ENCODE measurements around the gene NLK.

Gene NLK

DNA sequence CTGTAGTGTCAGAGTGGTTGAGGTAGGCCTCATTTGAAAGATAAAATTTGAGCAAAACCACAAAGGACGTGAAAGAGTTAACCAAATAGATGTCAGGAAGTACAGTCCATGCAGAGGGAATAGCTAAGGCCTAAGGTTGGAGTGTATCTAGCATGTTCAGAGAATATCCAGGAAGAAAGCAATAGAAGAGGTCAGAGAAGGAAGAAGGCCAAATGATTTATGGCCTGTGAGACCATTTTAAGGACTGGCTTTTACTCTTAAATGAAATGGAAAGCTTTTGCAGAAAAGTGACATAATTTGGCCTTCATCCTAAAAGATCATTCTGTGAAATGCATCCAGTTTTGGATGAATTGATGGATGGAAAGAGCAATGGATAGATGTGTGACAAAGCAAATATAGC, 116.5 kb downstream of the NLK start:
- Histone ChIP-seq H3K27me3 (ENCODE audit: insufficient read depth, low read length, poor library complexity) (no peaks in the 10 kb centered on the region), H3K27ac (ENCODE audit: low read length) (no peak overlapping the region), H3K36me3 (ENCODE audit: insufficient read depth, low read length) (no peaks in the 10 kb centered on the region), H3K9me3 (ENCODE audit: insufficient read depth, low read length, severe bottlenecking) (no peaks in the 10 kb centered on the region), H2AFZ (ENCODE audit: low read depth, low read length) (no peak overlapping the region), H3K4me2 (ENCODE audit: insufficient read depth, low read length) (no peak overlapping the region), H3K4me1 (ENCODE audit: insufficient read depth, low read length) (no peaks in the 10 kb centered on the region), H3K79me2 (ENCODE audit: insufficient read depth, low read length) (no peaks in the 10 kb centered on the region), H3K4me3 (ENCODE audit: low read depth in 1 of 2, low read length in 2 of 2) (no peak overlapping the region), H4K20me1 (ENCODE audit: insufficient read depth, low read length) (no peaks in the 10 kb centered on the region), H3K9ac (ENCODE audit: low read depth, low read length) (no peak overlapping the region)
- ATAC-seq (ENCODE audit: insufficient read depth, low read depth) = no peak
- TF ChIP-seq, protein P1, sequence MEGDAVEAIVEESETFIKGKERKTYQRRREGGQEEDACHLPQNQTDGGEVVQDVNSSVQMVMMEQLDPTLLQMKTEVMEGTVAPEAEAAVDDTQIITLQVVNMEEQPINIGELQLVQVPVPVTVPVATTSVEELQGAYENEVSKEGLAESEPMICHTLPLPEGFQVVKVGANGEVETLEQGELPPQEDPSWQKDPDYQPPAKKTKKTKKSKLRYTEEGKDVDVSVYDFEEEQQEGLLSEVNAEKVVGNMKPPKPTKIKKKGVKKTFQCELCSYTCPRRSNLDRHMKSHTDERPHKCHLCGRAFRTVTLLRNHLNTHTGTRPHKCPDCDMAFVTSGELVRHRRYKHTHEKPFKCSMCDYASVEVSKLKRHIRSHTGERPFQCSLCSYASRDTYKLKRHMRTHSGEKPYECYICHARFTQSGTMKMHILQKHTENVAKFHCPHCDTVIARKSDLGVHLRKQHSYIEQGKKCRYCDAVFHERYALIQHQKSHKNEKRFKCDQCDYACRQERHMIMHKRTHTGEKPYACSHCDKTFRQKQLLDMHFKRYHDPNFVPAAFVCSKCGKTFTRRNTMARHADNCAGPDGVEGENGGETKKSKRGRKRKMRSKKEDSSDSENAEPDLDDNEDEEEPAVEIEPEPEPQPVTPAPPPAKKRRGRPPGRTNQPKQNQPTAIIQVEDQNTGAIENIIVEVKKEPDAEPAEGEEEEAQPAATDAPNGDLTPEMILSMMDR (IDR thresholded peaks at IDR 0.05; ENCODE audit: borderline replicate concordance, extremely low read depth, low read length, poor library complexity, severe bottlenecking) = no peak
- TF ChIP-seq EZH2 (IDR thresholded peaks at IDR 0.05; ENCODE audit: borderline replicate concordance, low read depth, low read length, severe bottlenecking) = no peak
- no peak for DNase-seq

DNA sequence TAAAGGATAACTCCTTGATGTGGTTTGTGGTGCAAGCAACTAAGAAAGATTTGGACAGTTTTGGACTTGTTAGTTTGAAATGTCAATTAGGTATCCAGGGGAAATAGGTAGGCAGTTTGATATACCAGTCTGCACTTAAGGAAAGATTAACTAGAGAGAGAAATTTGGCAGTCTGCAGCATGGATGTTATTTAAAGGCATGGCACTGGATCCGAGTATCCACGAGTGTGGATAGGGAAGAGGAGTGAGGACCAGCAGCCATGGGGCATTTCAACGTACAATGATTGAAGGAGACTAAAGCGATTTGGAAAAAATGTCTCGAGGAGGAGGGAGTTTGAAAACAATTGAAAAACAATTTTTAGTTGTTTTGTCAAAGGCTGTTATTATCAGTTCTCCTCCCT, 117.4 kb downstream of the NLK start:
- TF ChIP-seq EZH2 (IDR thresholded peaks at IDR 0.05; ENCODE audit: borderline replicate concordance, low read depth, low read length, severe bottlenecking) = no peak
- TF ChIP-seq, protein P1 (IDR thresholded peaks at IDR 0.05; ENCODE audit: borderline replicate concordance, extremely low read depth, low read length, poor library complexity, severe bottlenecking) = no peak
- Histone ChIP-seq H2AFZ (ENCODE audit: low read depth, low read length) (no peak overlapping the region), H3K79me2 (ENCODE audit: insufficient read depth, low read length) (no peaks in the 10 kb centered on the region), H3K9me3 (ENCODE audit: insufficient read depth, low read length, severe bottlenecking) (no peaks in the 10 kb centered on the region), H3K9ac (ENCODE audit: low read depth, low read length) (no peak overlapping the region), H3K4me1 (ENCODE audit: insufficient read depth, low read length) (no peaks in the 10 kb centered on the region), H3K4me3 (ENCODE audit: low read depth in 1 of 2, low read length in 2 of 2) (no peak overlapping the region), H3K4me2 (ENCODE audit: insufficient read depth, low read length) (no peak overlapping the region), H4K20me1 (ENCODE audit: insufficient read depth, low read length) (no peaks in the 10 kb centered on the region), H3K27me3 (ENCODE audit: insufficient read depth, low read length, poor library complexity) (no peaks in the 10 kb centered on the region), H3K27ac (ENCODE audit: low read length) (no peak overlapping the region), H3K36me3 (ENCODE audit: insufficient read depth, low read length) (no peaks in the 10 kb centered on the region)
- ATAC-seq (ENCODE audit: insufficient read depth, low read depth) = no peak
- DNase-seq = no peak

DNA sequence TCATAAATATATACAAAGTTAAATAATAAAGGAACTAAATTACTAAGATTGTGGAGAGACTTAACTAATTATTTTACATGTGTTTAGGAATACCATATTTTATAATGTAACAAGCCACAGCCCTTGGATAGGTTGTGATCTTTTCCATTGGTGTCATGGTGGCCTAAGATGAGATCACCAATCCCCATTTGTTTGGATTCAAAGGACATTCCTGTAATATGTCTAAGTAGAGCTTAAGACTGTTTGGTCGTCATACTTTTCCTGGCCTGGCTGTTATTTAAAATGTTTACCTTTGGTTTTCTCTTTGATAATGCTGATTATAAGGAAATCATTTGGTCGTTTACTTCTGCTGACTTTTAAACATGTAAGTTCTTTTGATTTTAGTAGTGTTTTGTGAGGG, 118.1 kb downstream of the NLK start:
- DNase-seq (no peak), ATAC-seq (ENCODE audit: insufficient read depth, low read depth) (no peak)
- H3K79me2 ChIP-seq (ENCODE audit: insufficient read depth, low read length) = no peaks in the 10 kb centered on the region
- no peaks in the 10 kb centered on the region for H3K4me1 ChIP-seq (ENCODE audit: insufficient read depth, low read length)
- no peak overlapping the region for H3K4me3 ChIP-seq (ENCODE audit: low read depth in 1 of 2, low read length in 2 of 2)
- H3K4me2 ChIP-seq (ENCODE audit: insufficient read depth, low read length) = no peak overlapping the region
- H3K36me3 ChIP-seq (ENCODE audit: insufficient read depth, low read length) = no peaks in the 10 kb centered on the region
- H3K9ac ChIP-seq (ENCODE audit: low read depth, low read length) = no peak overlapping the region
- H3K9me3 ChIP-seq (ENCODE audit: insufficient read depth, low read length, severe bottlenecking) = no peaks in the 10 kb centered on the region
- no peak overlapping the region for H2AFZ ChIP-seq (ENCODE audit: low read depth, low read length)
- H3K27ac ChIP-seq (ENCODE audit: low read length) = no peak overlapping the region
- no peaks in the 10 kb centered on the region for H4K20me1 ChIP-seq (ENCODE audit: insufficient read depth, low read length)
- TF ChIP-seq, protein P1 (IDR thresholded peaks at IDR 0.05; ENCODE audit: borderline replicate concordance, extremely low read depth, low read length, poor library complexity, severe bottlenecking) = no peak
- no peak for TF ChIP-seq EZH2 (IDR thresholded peaks at IDR 0.05; ENCODE audit: borderline replicate concordance, low read depth, low read length, severe bottlenecking)
- H3K27me3 ChIP-seq (ENCODE audit: insufficient read depth, low read length, poor library complexity) = no peaks in the 10 kb centered on the region

DNA sequence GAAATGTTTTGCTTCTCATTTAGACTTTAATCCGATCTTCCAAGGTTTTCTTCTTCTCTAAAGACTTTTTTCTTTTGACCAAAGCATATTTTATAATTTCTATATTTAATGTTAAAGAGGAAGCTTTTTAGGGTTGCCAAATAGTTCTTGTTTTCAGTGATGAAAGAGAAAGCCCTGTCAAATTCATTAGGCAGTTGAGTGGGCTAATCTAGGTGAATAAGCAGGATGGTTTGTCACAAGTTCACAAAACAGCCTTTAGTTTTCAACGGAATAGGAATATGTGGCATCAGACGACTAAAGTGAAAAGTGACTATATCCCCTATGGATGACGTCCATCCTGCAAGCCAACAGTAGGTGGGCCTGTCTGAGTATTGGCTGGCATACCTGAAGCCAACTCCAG, 118.8 kb downstream of the NLK start:
- H3K4me3 ChIP-seq (ENCODE audit: low read depth in 1 of 2, low read length in 2 of 2) = no peak overlapping the region
- ATAC-seq (ENCODE audit: insufficient read depth, low read depth) (no peak), DNase-seq (no peak)
- no peak overlapping the region for H3K4me2 ChIP-seq (ENCODE audit: insufficient read depth, low read length)
- H3K79me2 ChIP-seq (ENCODE audit: insufficient read depth, low read length) = no peaks in the 10 kb centered on the region
- H4K20me1 ChIP-seq (ENCODE audit: insufficient read depth, low read length) = no peaks in the 10 kb centered on the region
- H2AFZ ChIP-seq (ENCODE audit: low read depth, low read length) = no peak overlapping the region
- TF ChIP-seq, protein P1 (IDR thresholded peaks at IDR 0.05; ENCODE audit: borderline replicate concordance, extremely low read depth, low read length, poor library complexity, severe bottlenecking) = no peak
- no peak for TF ChIP-seq EZH2 (IDR thresholded peaks at IDR 0.05; ENCODE audit: borderline replicate concordance, low read depth, low read length, severe bottlenecking)
- no peak overlapping the region for H3K27ac ChIP-seq (ENCODE audit: low read length)
- no peaks in the 10 kb centered on the region for H3K27me3 ChIP-seq (ENCODE audit: insufficient read depth, low read length, poor library complexity)
- H3K4me1 ChIP-seq (ENCODE audit: insufficient read depth, low read length) = no peaks in the 10 kb centered on the region
- H3K36me3 ChIP-seq (ENCODE audit: insufficient read depth, low read length) = no peaks in the 10 kb centered on the region
- no peak overlapping the region for H3K9ac ChIP-seq (ENCODE audit: low read depth, low read length)
- H3K9me3 ChIP-seq (ENCODE audit: insufficient read depth, low read length, severe bottlenecking) = no peaks in the 10 kb centered on the region
